H9 (cell line): ENCODE results near the gene YBX1. TPM values are rescaled to one million over a fixed set of nuclear protein-coding genes. Genes with fewer than 3 reads are reported as not detected.

Source experiments
- DNase-seq: peaks from one replicate; pipeline ENCODE4 v3.0.0-alpha.2; 2017
- H2AFZ ChIP-seq: one replicate; pipeline ENCODE4 v1.6.1; 2013; ENCODE audit warnings: mild to moderate bottlenecking, low read length, control low read depth, moderate library complexity
- H2AK5ac ChIP-seq: 2 replicates; pipeline ENCODE4 v1.6.1; 2013; ENCODE audit warnings: low read length, control low read depth, mixed read lengths; ENCODE audit not compliant: insufficient read length
- H2BK120ac ChIP-seq: one replicate; pipeline ENCODE4 v1.6.1; 2013; ENCODE audit warnings: low read depth, mild to moderate bottlenecking, low read length, control low read depth, inconsistent platforms; ENCODE audit not compliant: poor library complexity, severe bottlenecking
- H2BK12ac ChIP-seq: 2 replicates; pipeline ENCODE4 v1.6.1; 2013; ENCODE audit warnings: low read length, control low read depth, mixed read lengths, low read depth; ENCODE audit not compliant: insufficient read length
- H2BK15ac ChIP-seq: 2 replicates; pipeline ENCODE4 v1.6.1; 2013; ENCODE audit warnings: low read depth, low read length, control low read depth
- H2BK20ac ChIP-seq: one replicate; pipeline ENCODE4 v1.6.1; 2013; ENCODE audit warnings: low read depth, mild to moderate bottlenecking, low read length, control low read depth, inconsistent platforms; ENCODE audit not compliant: poor library complexity, severe bottlenecking
- H2BK5ac ChIP-seq: 2 replicates; pipeline ENCODE4 v1.6.1; 2013; ENCODE audit warnings: low read length, control low read depth, mixed read lengths; ENCODE audit not compliant: insufficient read length
- H3K14ac ChIP-seq: 2 replicates; pipeline ENCODE4 v1.6.1; 2013; ENCODE audit warnings: low read length, control low read depth; ENCODE audit not compliant: insufficient read depth
- H3K18ac ChIP-seq: 2 replicates; pipeline ENCODE4 v1.6.1; 2013; ENCODE audit warnings: low read depth, mild to moderate bottlenecking, mixed read lengths, low read length, control low read depth; ENCODE audit not compliant: insufficient read length
- H3K23ac ChIP-seq: 2 replicates; pipeline ENCODE4 v1.6.1; 2013; ENCODE audit warnings: low read length, control low read depth, mixed read lengths, low read depth; ENCODE audit not compliant: insufficient read length
- H3K23me2 ChIP-seq: 2 replicates; pipeline ENCODE4 v1.6.1; 2013; ENCODE audit warnings: low read depth, mild to moderate bottlenecking, mixed read lengths, low read length, control low read depth; ENCODE audit not compliant: insufficient read length, poor library complexity, severe bottlenecking
- H3K27ac ChIP-seq: 2 replicates; pipeline ENCODE4 v1.5.1; 2013; ENCODE audit warnings: low read length, control low read depth, mixed read lengths, low read depth; ENCODE audit not compliant: insufficient read length
- H3K27me3 ChIP-seq: 2 replicates; pipeline ENCODE4 v1.6.1; 2013; ENCODE audit warnings: low read length, control low read depth, inconsistent platforms; ENCODE audit not compliant: insufficient read depth
- H3K4ac ChIP-seq: 2 replicates; pipeline ENCODE4 v1.6.1; 2013; ENCODE audit warnings: low read depth, mild to moderate bottlenecking, control low read depth, inconsistent platforms, low read length, moderate library complexity
- H3K4me1 ChIP-seq: 2 replicates; pipeline ENCODE4 v1.6.1; 2013; ENCODE audit warnings: low read length, control low read depth, inconsistent platforms; ENCODE audit not compliant: insufficient read depth
- H3K4me2 ChIP-seq: 2 replicates; pipeline ENCODE4 v1.6.1; 2013; ENCODE audit warnings: low read length, control low read depth, mixed read lengths; ENCODE audit not compliant: insufficient read length, insufficient read depth
- H3K56ac ChIP-seq: 2 replicates; pipeline ENCODE4 v1.6.1; 2013; ENCODE audit warnings: low read depth, mild to moderate bottlenecking, mixed read lengths, low read length, control low read depth; ENCODE audit not compliant: insufficient read length
- H3K79me1 ChIP-seq: 2 replicates; pipeline ENCODE4 v1.6.1; 2013; ENCODE audit warnings: low read depth, mild to moderate bottlenecking, moderate library complexity, low read length, control low read depth, inconsistent platforms; ENCODE audit not compliant: insufficient read depth, poor library complexity, severe bottlenecking
- H3K79me2 ChIP-seq: 2 replicates; pipeline ENCODE4 v1.6.1; 2013; ENCODE audit warnings: low read length, control low read depth, inconsistent platforms; ENCODE audit not compliant: insufficient read depth
- H3K9ac ChIP-seq: 2 replicates; pipeline ENCODE4 v1.6.1; 2013; ENCODE audit warnings: low read length, control low read depth, mixed read lengths; ENCODE audit not compliant: insufficient read length; ENCODE audit errors: extremely low read depth
- H3K9me3 ChIP-seq: one replicate; pipeline ENCODE4 v1.6.1; 2013; ENCODE audit warnings: low read depth, low read length, inconsistent platforms; ENCODE audit not compliant: control insufficient read depth
- H3T11ph ChIP-seq: one replicate; pipeline ENCODE4 v1.6.1; 2013; ENCODE audit warnings: mild to moderate bottlenecking, low read length, control low read depth, inconsistent platforms
- H4K20me1 ChIP-seq: one replicate; pipeline ENCODE4 v1.6.1; 2013; ENCODE audit not compliant: control insufficient read depth, insufficient read length, insufficient read depth
- H4K5ac ChIP-seq: 2 replicates; pipeline ENCODE4 v1.6.1; 2013; ENCODE audit warnings: low read depth, mild to moderate bottlenecking, mixed read lengths, low read length, control low read depth; ENCODE audit not compliant: insufficient read length
- H4K8ac ChIP-seq: replicated peaks from 2 replicates; pipeline ENCODE4 v1.6.1; 2013; ENCODE audit warnings: low read length, control low read depth, mixed read lengths, low read depth; ENCODE audit not compliant: insufficient read length
- H4K91ac ChIP-seq: 2 replicates; pipeline ENCODE4 v1.6.1; 2013; ENCODE audit warnings: low read depth, mild to moderate bottlenecking, moderate library complexity, mixed read lengths, low read length, control low read depth; ENCODE audit not compliant: insufficient read length
- H3K27ac Mint-ChIP-seq, 3 experiments: 2 replicates in 2 of 3; 3 replicates in 1 of 3; pipeline ENCODE4 v1.8.0; 2020 to 2021; ENCODE audit warnings: mixed read lengths in 3 of 3, mild to moderate bottlenecking in 1 of 3, moderate library complexity in 1 of 3
- H3K27me3 Mint-ChIP-seq: 2 replicates; pipeline ENCODE4 v1.8.0; 2021; ENCODE audit warnings: low read depth, mild to moderate bottlenecking, moderate library complexity, mixed read lengths
- H3K36me3 Mint-ChIP-seq, 3 experiments: 2 replicates in 2 of 3; 3 replicates in 1 of 3; pipeline ENCODE4 v1.8.0; 2020 to 2021; ENCODE audit warnings: low read depth in 3 of 3, mixed read lengths in 3 of 3; ENCODE audit not compliant: insufficient read depth in 1 of 3
- H3K4me1 Mint-ChIP-seq, 2 experiments: 2 replicates each; pipeline ENCODE4 v1.8.0; 2020; ENCODE audit warnings: mixed read lengths in 2 of 2
- H3K4me3 Mint-ChIP-seq, 2 experiments: 2 replicates in 1 of 2; 3 replicates in 1 of 2; pipeline ENCODE4 v1.8.0; 2020 to 2021; ENCODE audit warnings: mild to moderate bottlenecking in 2 of 2, mixed read lengths in 2 of 2, moderate library complexity in 1 of 2
- H3K9me3 Mint-ChIP-seq, 2 experiments: 2 replicates in 1 of 2; 3 replicates in 1 of 2; pipeline ENCODE4 v1.8.0; 2020; ENCODE audit warnings: mild to moderate bottlenecking in 2 of 2, mixed read lengths in 2 of 2, moderate library complexity in 1 of 2
- CTCF ChIP-seq: fragments of 200-600 bp; sonication (generic); conservative IDR thresholded peaks from 3 replicates; pipeline ENCODE4 v1.8.0; 2021; ENCODE audit warnings: antibody characterized with exemption, mild to moderate bottlenecking
- WGBS: extraction: QIAGEN DNeasy Blood & Tissue Kit; methylation state at CpG from one replicate; pipeline ENCODE4 v1.1.7; 2013; ENCODE audit warnings: missing lambda C conversion rate, low lambda C conversion rate, mixed read lengths; ENCODE audit not compliant: insufficient read length; ENCODE audit errors: extremely low coverage; 5-methylcytosine and 5-hydroxymethylcytosine counted together
- total RNA-seq: library from RNA; stranded (reverse); gene quantifications from 2 replicates; pipeline ENCODE4 v1.2.1, GENCODE V29; 2021

YBX1 gene
- total RNA-seq, 1 experiment from 2014 or later, result 1,019 TPM

- no peaks in the 10 kb centered on the region for H4K20me1 ChIP-seq
- no peak overlapping the region for H3K4ac ChIP-seq
- no peak for TF ChIP-seq CTCF
- no peak overlapping the region for H3K56ac ChIP-seq
- no peak overlapping the region for H3K4me2 ChIP-seq
- H3K4me1 ChIP-seq, result no peaks in the 10 kb centered on the region
- H2AFZ ChIP-seq, result no peak overlapping the region
- peaks cover 3% of the 10 kb centered on the region in 2 experiments; a peak in 3 of 4 replicates for H3K4me1 Mint-ChIP-seq
- H4K5ac ChIP-seq, result no peak overlapping the region
- no peaks in the 10 kb centered on the region for H3K9me3 ChIP-seq
- no peak overlapping the region for H3T11ph ChIP-seq
- peaks cover 69 to 90% (median 84%) of the 10 kb centered on the region in 3 experiments for H3K36me3 Mint-ChIP-seq
- no peak overlapping the region for H2AK5ac ChIP-seq
- no peak overlapping the region for H3K23ac ChIP-seq
- no peak for DNase-seq
- H3K4me3 Mint-ChIP-seq, result no peak overlapping the region
- no peak overlapping the region for H3K14ac ChIP-seq
- H2BK5ac ChIP-seq, result no peak overlapping the region
- H2BK15ac ChIP-seq, result no peak overlapping the region
- no peaks in the 10 kb centered on the region for H3K27me3 ChIP-seq
- H2BK20ac ChIP-seq, result no peak overlapping the region
- H3K9me3 Mint-ChIP-seq, result peaks cover 15 to 18% of the 10 kb centered on the region in 2 experiments
- H3K18ac ChIP-seq, result no peak overlapping the region
- H4K91ac ChIP-seq, result no peak overlapping the region
- H2BK12ac ChIP-seq, result no peak overlapping the region
- H3K27ac ChIP-seq, result no peak overlapping the region
- no CpG with 5 or more reads among the region's 1 CpG for WGBS
- no peaks in the 10 kb centered on the region for H3K79me2 ChIP-seq
- no peak overlapping the region for H3K9ac ChIP-seq
- no peak overlapping the region for H4K8ac ChIP-seq
- no peaks in the 10 kb centered on the region for H3K23me2 ChIP-seq
- no peaks in the 10 kb centered on the region for H3K79me1 ChIP-seq
- H3K27ac Mint-ChIP-seq, result no peak overlapping the region
- H2BK120ac ChIP-seq, result no peak overlapping the region
- H3K27me3 Mint-ChIP-seq, result no peaks in the 10 kb centered on the region
Observed at GRCh38 chr1:42753070-42753469, 70.9 kb downstream of the YBX1 start.

Other genes starting within 250 kb of the YBX1 start
- gene ZMYND12, start 226.4 kb upstream of the YBX1 start, total RNA-seq, result 0.42 and 0.55 TPM in 2 replicates
- 36.7 and 37.3 TPM in 2 replicates for gene PPCS, start 225.9 kb upstream of the YBX1 start, total RNA-seq
- 1.4 and 1.8 TPM in 2 replicates for gene CCDC30, start 219.1 kb upstream of the YBX1 start, total RNA-seq
- 87.5 and 89.3 TPM in 2 replicates for gene PPIH, start 24.0 kb upstream of the YBX1 start, total RNA-seq
- gene CLDN19, start 57.8 kb downstream of the YBX1 start, total RNA-seq, result 11.1 and 12.5 TPM in 2 replicates
- 43.3 and 47.1 TPM in 2 replicates for gene P3H1, start 84.6 kb downstream of the YBX1 start, total RNA-seq
- gene C1orf50, start 84.8 kb downstream of the YBX1 start, total RNA-seq, result 6.1 and 7.7 TPM in 2 replicates
- gene TMEM269, start 102.6 kb downstream of the YBX1 start, total RNA-seq, result 0.17 and 0.44 TPM in 2 replicates
- 4.3 and 4.5 TPM in 2 replicates for gene ERMAP, start 134.7 kb downstream of the YBX1 start, total RNA-seq
- 37.9 and 41.3 TPM in 2 replicates for gene SVBP, start 135.0 kb downstream of the YBX1 start, total RNA-seq
- 18.6 and 20.1 TPM in 2 replicates for gene ZNF691, start 164.2 kb downstream of the YBX1 start, total RNA-seq